H1 (cell line): ENCODE results near the gene PIGZ. TPM values are rescaled to one million over a fixed set of nuclear protein-coding genes. Genes with fewer than 3 reads are reported as not detected.

Experiments
- BCL11A ChIP-seq, 2 experiments: IDR thresholded peaks; one replicate each; pipeline ENCODE4 v1.6.1; 2011; ENCODE audit warnings: low read depth in 2 of 2, low read length in 2 of 2, mild to moderate bottlenecking in 2 of 2
- EZH2 ChIP-seq: fragments of 200-600 bp; sonication (generic); IDR thresholded peaks from 2 replicates; pipeline ENCODE4 v1.7.1; 2012; ENCODE audit warnings: low read depth, mild to moderate bottlenecking, moderate library complexity, low read length, inconsistent platforms; ENCODE audit not compliant: severe bottlenecking
- GABPA ChIP-seq: IDR thresholded peaks from 2 replicates; pipeline ENCODE4 v1.6.1; 2011; ENCODE audit warnings: mild to moderate bottlenecking, low read length, moderate library complexity, borderline replicate concordance; ENCODE audit not compliant: insufficient read depth
- JUN ChIP-seq: IDR thresholded peaks from 2 replicates; pipeline ENCODE4 v1.6.1; 2011; ENCODE audit warnings: low read depth, mild to moderate bottlenecking, improper control_type of control experiment, low read length
- RAD21 ChIP-seq, 2 experiments: IDR thresholded peaks in 1 of 2; conservative IDR thresholded peaks in 1 of 2; 2 replicates each; pipeline ENCODE4 v1.6.1; 2011; ENCODE audit warnings: low read depth in 2 of 2, low read length in 2 of 2, improper control_type of control experiment in 1 of 2, inconsistent platforms in 1 of 2, mild to moderate bottlenecking in 1 of 2, moderate library complexity in 1 of 2
- SIN3A ChIP-seq, 2 experiments: IDR thresholded peaks in 1 of 2; conservative IDR thresholded peaks in 1 of 2; 2 replicates each; pipeline ENCODE4 v1.6.1; 2011 to 2012; ENCODE audit warnings: low read length in 2 of 2, improper control_type of control experiment in 1 of 2, low read depth in 1 of 2, mild to moderate bottlenecking in 1 of 2
- SIRT6 ChIP-seq: IDR thresholded peaks from one replicate; pipeline ENCODE4 v1.7.1; 2012; ENCODE audit warnings: low read length, inconsistent platforms
- TAF1 ChIP-seq: IDR thresholded peaks from 2 replicates; pipeline ENCODE4 v1.6.1; 2011; ENCODE audit warnings: mild to moderate bottlenecking, low read depth, low read length
- TCF12 ChIP-seq: IDR thresholded peaks from 2 replicates; pipeline ENCODE4 v1.6.1; 2011; ENCODE audit warnings: low read depth, mild to moderate bottlenecking, low read length
- polyA plus RNA-seq, 7 experiments: library from polyadenylated mRNA; depleted of rRNA in 3 of 7; stranded (reverse) in 5 of 7; unstranded in 2 of 7; fragments of >200 nt in 5 of 7; fragments of 200-250 nt in 2 of 7; gene quantifications; 1 replicate in 5 of 7; 2 replicates in 1 of 7; 4 replicates in 1 of 7; pipeline versions ENCODE4 v1.2.1 to v1.2.3, GENCODE V29; 2011 to 2013; ENCODE audit warnings: missing spikeins in 2 of 7, mixed read lengths in 2 of 7
- total RNA-seq: library from RNA; stranded (reverse); fragmentation: NEBNext Ultra II Directional; extraction: Animal tissue kit (Norgen Biotek cat#: 25700); gene quantifications from 2 replicates; pipeline ENCODE4 v1.2.1, GENCODE V29; 2021
- TF ChIP-seq, protein P1 (sequence below): fragments of 300-600 bp; sonication (generic); IDR thresholded peaks from 2 replicates; pipeline ENCODE4 v1.7.1; 2012; ENCODE audit warnings: low read length, moderate library complexity, mild to moderate bottlenecking, inconsistent platforms; ENCODE audit not compliant: insufficient replicate concordance

PIGZ gene
- total and polyA plus RNA-seq, 2 of the 8 experiments (the other 6 are each of a cell fraction or from before 2014, with no cell fraction given): 0.32 TPM; not detected in 1

- TF ChIP-seq, protein P1, sequence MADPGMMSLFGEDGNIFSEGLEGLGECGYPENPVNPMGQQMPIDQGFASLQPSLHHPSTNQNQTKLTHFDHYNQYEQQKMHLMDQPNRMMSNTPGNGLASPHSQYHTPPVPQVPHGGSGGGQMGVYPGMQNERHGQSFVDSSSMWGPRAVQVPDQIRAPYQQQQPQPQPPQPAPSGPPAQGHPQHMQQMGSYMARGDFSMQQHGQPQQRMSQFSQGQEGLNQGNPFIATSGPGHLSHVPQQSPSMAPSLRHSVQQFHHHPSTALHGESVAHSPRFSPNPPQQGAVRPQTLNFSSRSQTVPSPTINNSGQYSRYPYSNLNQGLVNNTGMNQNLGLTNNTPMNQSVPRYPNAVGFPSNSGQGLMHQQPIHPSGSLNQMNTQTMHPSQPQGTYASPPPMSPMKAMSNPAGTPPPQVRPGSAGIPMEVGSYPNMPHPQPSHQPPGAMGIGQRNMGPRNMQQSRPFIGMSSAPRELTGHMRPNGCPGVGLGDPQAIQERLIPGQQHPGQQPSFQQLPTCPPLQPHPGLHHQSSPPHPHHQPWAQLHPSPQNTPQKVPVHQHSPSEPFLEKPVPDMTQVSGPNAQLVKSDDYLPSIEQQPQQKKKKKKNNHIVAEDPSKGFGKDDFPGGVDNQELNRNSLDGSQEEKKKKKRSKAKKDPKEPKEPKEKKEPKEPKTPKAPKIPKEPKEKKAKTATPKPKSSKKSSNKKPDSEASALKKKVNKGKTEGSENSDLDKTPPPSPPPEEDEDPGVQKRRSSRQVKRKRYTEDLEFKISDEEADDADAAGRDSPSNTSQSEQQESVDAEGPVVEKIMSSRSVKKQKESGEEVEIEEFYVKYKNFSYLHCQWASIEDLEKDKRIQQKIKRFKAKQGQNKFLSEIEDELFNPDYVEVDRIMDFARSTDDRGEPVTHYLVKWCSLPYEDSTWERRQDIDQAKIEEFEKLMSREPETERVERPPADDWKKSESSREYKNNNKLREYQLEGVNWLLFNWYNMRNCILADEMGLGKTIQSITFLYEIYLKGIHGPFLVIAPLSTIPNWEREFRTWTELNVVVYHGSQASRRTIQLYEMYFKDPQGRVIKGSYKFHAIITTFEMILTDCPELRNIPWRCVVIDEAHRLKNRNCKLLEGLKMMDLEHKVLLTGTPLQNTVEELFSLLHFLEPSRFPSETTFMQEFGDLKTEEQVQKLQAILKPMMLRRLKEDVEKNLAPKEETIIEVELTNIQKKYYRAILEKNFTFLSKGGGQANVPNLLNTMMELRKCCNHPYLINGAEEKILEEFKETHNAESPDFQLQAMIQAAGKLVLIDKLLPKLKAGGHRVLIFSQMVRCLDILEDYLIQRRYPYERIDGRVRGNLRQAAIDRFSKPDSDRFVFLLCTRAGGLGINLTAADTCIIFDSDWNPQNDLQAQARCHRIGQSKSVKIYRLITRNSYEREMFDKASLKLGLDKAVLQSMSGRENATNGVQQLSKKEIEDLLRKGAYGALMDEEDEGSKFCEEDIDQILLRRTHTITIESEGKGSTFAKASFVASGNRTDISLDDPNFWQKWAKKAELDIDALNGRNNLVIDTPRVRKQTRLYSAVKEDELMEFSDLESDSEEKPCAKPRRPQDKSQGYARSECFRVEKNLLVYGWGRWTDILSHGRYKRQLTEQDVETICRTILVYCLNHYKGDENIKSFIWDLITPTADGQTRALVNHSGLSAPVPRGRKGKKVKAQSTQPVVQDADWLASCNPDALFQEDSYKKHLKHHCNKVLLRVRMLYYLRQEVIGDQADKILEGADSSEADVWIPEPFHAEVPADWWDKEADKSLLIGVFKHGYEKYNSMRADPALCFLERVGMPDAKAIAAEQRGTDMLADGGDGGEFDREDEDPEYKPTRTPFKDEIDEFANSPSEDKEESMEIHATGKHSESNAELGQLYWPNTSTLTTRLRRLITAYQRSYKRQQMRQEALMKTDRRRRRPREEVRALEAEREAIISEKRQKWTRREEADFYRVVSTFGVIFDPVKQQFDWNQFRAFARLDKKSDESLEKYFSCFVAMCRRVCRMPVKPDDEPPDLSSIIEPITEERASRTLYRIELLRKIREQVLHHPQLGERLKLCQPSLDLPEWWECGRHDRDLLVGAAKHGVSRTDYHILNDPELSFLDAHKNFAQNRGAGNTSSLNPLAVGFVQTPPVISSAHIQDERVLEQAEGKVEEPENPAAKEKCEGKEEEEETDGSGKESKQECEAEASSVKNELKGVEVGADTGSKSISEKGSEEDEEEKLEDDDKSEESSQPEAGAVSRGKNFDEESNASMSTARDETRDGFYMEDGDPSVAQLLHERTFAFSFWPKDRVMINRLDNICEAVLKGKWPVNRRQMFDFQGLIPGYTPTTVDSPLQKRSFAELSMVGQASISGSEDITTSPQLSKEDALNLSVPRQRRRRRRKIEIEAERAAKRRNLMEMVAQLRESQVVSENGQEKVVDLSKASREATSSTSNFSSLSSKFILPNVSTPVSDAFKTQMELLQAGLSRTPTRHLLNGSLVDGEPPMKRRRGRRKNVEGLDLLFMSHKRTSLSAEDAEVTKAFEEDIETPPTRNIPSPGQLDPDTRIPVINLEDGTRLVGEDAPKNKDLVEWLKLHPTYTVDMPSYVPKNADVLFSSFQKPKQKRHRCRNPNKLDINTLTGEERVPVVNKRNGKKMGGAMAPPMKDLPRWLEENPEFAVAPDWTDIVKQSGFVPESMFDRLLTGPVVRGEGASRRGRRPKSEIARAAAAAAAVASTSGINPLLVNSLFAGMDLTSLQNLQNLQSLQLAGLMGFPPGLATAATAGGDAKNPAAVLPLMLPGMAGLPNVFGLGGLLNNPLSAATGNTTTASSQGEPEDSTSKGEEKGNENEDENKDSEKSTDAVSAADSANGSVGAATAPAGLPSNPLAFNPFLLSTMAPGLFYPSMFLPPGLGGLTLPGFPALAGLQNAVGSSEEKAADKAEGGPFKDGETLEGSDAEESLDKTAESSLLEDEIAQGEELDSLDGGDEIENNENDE: no peak
- TF ChIP-seq TCF12 (no peak), BCL11A (IDR thresholded peaks at IDR 0.05; ENCODE audit: low read depth in 2 of 2, low read length in 2 of 2) (no peak), JUN (no peak), SIRT6 (no peak), RAD21 (IDR thresholded peaks at IDR 0.05 in 1 of 2, conservative IDR thresholded peaks at IDR 0.05 in 1 of 2; ENCODE audit: low read depth in 2 of 2, low read length in 2 of 2) (no peak), TAF1 (no peak), GABPA (no peak), EZH2 (no peak), SIN3A (conservative IDR thresholded peaks at IDR 0.05 in 1 of 2, IDR thresholded peaks at IDR 0.05 in 1 of 2; ENCODE audit: low read depth in 1 of 2, low read length in 2 of 2) (no peak)
These were observed 42.1 kb upstream of the PIGZ start (continued) for GRCh38 chr3:197010556-197011351.
